Activated CD8-positive, alpha-beta memory T cell treated with anti-CD3 and anti-CD28 coated beads, Interleukin-2, amount 50 U/mL, for 48 hours (primary cell): ENCODE data around the gene PNPLA7.
"Not testable (repeated sequence)": the region's sequence is repeated elsewhere in the genome, so short reads cannot be mapped to it uniquely, and the experiment has no call there.

Experiments
- DNase-seq: peaks from one replicate; pipeline ENCODE4 v3.0.0-alpha.2; 2020

The PNPLA7 gene

GRCh38 chr9:137511758-137512463 lies 38.3 kb downstream of the PNPLA7 start:
- DNase-seq, result no peak

GRCh38 chr9:137511126-137511525 lies 39.1 kb downstream of the PNPLA7 start:
- not testable (repeated sequence) for DNase-seq

- no peak for DNase-seq
These were observed 41.0 kb downstream of the PNPLA7 start for GRCh38 chr9:137509198-137509597.

GRCh38 chr9:137506702-137507171 lies 43.5 kb downstream of the PNPLA7 start:
- DNase-seq, result no peak

GRCh38 chr9:137506274-137506673 lies 43.9 kb downstream of the PNPLA7 start:
- no peak for DNase-seq

GRCh38 chr9:137505421-137506140 lies 44.6 kb downstream of the PNPLA7 start:
- no peak for DNase-seq

GRCh38 chr9:137504432-137504777 lies 45.8 kb downstream of the PNPLA7 start:
- DNase-seq, result no peak

- DNase-seq, result no peak
These were observed 47.9 kb downstream of the PNPLA7 start for GRCh38 chr9:137502008-137502911.

GRCh38 chr9:137501457-137501856 lies 48.7 kb downstream of the PNPLA7 start:
- DNase-seq, result no peak

GRCh38 chr9:137500666-137501397 lies 49.4 kb downstream of the PNPLA7 start:
- DNase-seq, result no peak

GRCh38 chr9:137499858-137500661 lies 50.1 kb downstream of the PNPLA7 start:
- no peak for DNase-seq

- DNase-seq, result no peak
These were observed 50.8 kb downstream of the PNPLA7 start for GRCh38 chr9:137499416-137499815.

GRCh38 chr9:137498720-137499150 lies 51.5 kb downstream of the PNPLA7 start:
- DNase-seq, result no peak

GRCh38 chr9:137497921-137498719 lies 52.1 kb downstream of the PNPLA7 start:
- DNase-seq, result no peak

GRCh38 chr9:137496601-137497375 lies 53.4 kb downstream of the PNPLA7 start:
- DNase-seq, result no peak

- DNase-seq, result no peak
These were observed 55.5 kb downstream of the PNPLA7 start for GRCh38 chr9:137494550-137495351.

GRCh38 chr9:137494104-137494544 lies 56.1 kb downstream of the PNPLA7 start:
- DNase-seq, result no peak

- DNase-seq, result no peak
These were observed 56.7 kb downstream of the PNPLA7 start for GRCh38 chr9:137493364-137494103.
